Measurements from ENCODE around the gene VASH1. TPM values are rescaled to one million over a fixed set of nuclear protein-coding genes. Genes with fewer than 3 reads are reported as not detected.
A peak's percentile ranks its signal among the peaks of the same experiment; 100 is the strongest.

VASH1 gene
- total RNA-seq, 4 donors from 2014 or later, result 1.9 to 7.5 (median 3.6) TPM

DNA sequence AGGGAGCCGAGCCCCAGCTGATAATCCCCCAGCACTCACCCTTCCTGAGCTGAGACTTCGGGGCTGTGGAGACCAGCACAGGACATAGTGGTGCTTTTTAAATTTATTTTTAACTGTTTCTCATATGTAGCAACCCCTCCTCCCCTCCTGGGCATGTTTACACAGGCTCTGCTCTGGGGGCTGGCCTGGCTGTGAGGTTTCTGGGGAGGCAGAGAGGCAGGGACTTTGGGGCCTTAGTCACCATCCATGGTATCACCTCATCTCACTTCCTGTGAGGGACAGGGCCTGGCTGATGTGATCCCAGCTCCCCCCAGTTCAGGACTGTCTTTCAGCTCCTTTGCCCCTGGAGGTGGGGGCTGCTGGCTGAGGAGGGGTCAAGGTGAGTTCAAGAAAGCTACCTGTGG is 20.4 kb downstream of the VASH1 start:
- Histone ChIP-seq H3K9me3 (no peaks in the 10 kb centered on the region), H3K4me3 (no peak overlapping the region), H3K4me1 (peaks cover 0 to 8% (median 0%) of the 10 kb centered on the region in 4 donors), H3K27ac (no peak overlapping the region), H3K27me3 (no peaks in the 10 kb centered on the region), H3K36me3 (no peaks in the 10 kb centered on the region)
- 64 to 100% methylated on average over 2 of the region's 2 CpGs for WGBS, 2 donors (ENCODE audit: low coverage in 1 of 2)
- in situ Hi-C loops (cut with MboI; ENCODE audit: low pct_ligation_motif_present in 1 of 4, low pct_unique_long_range_greater_than_20kb in 1 of 4, low sequenced_read_pairs in 3 of 4), result loop anchor here in 2 of 4 donors (10.0 kb wide), 1 partner anchor 67 kb away; no protein-coding TSS in a partner anchor
- TF ChIP-seq EP300 (IDR thresholded peaks at IDR 0.05; ENCODE audit: low read depth), result no peak
- TF ChIP-seq, protein P1, sequence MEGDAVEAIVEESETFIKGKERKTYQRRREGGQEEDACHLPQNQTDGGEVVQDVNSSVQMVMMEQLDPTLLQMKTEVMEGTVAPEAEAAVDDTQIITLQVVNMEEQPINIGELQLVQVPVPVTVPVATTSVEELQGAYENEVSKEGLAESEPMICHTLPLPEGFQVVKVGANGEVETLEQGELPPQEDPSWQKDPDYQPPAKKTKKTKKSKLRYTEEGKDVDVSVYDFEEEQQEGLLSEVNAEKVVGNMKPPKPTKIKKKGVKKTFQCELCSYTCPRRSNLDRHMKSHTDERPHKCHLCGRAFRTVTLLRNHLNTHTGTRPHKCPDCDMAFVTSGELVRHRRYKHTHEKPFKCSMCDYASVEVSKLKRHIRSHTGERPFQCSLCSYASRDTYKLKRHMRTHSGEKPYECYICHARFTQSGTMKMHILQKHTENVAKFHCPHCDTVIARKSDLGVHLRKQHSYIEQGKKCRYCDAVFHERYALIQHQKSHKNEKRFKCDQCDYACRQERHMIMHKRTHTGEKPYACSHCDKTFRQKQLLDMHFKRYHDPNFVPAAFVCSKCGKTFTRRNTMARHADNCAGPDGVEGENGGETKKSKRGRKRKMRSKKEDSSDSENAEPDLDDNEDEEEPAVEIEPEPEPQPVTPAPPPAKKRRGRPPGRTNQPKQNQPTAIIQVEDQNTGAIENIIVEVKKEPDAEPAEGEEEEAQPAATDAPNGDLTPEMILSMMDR (IDR thresholded peaks at IDR 0.05), result no peak
- no peak for TF ChIP-seq POLR2AphosphoS5 (IDR thresholded peaks at IDR 0.05)
- TF ChIP-seq POLR2A (IDR thresholded peaks at IDR 0.05), result no peak
- DNase-seq, result no peak
- intact Hi-C loops (cut with DNase I; ENCODE audit: low total_unique reads), result loop anchor here (10.0 kb wide), 1 partner anchor 67 kb away; no protein-coding TSS in a partner anchor

DNA sequence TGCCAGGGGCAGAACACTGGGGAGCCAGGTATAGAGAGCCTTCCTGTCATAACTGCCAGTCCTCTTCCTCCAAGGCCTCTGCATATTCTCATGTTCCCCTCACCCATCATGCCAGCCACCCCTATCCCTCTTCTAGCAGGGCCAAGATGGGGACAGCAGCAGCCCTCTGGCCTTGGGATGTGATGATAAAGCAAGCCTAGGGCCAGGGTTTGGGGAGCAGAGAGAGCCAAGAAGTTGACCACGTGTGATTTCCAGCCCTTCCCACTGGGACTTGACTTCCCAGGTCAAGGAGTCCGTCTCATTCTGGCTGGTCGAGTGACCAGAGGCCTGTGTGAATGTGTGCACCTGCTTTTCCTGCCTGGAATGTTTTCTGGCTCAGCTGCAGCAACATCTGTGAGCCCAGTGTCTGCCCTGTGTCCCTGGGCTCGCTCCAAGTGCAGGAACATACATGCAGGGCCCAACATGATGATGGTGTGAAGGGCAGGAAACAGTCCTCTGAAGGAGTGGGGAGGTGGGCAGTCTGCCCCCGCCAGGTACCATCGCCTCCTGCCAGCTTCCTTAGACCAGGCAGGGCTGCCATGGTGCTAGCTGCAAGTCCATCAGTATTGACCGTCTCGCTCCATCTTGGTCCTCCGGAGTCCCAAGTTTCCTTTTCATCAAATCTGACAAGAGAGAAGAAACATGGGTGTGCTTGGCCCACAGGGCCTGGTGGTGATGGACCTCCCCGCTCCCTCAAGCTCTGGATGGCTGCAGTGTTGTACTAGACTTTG is 21.0 kb downstream of the VASH1 start:
- no peak for TF ChIP-seq POLR2A (IDR thresholded peaks at IDR 0.05)
- Histone ChIP-seq H3K4me3 (no peak overlapping the region), H3K27me3 (no peaks in the 10 kb centered on the region), H3K4me1 (peaks cover 0 to 8% (median 0%) of the 10 kb centered on the region in 4 donors), H3K27ac (no peak overlapping the region), H3K9me3 (no peaks in the 10 kb centered on the region), H3K36me3 (peaks cover 0 to 6% (median under 1%) of the 10 kb centered on the region in 4 donors)
- intact Hi-C loops (cut with DNase I; ENCODE audit: low total_unique reads), result loop anchor here (10.0 kb wide), 1 partner anchor 67 kb away; no protein-coding TSS in a partner anchor
- no peak for DNase-seq
- in situ Hi-C loops (cut with MboI; ENCODE audit: low pct_ligation_motif_present in 1 of 4, low pct_unique_long_range_greater_than_20kb in 1 of 4, low sequenced_read_pairs in 3 of 4), result loop anchor here in 2 of 4 donors (10.0 kb wide), 1 partner anchor 67 kb away; no protein-coding TSS in a partner anchor
- WGBS, 2 donors (ENCODE audit: low coverage in 1 of 2), result 82% methylated on average over 10 of the region's 10 CpGs; no CpG with 5 or more reads in 1 of the 2 donors

DNA sequence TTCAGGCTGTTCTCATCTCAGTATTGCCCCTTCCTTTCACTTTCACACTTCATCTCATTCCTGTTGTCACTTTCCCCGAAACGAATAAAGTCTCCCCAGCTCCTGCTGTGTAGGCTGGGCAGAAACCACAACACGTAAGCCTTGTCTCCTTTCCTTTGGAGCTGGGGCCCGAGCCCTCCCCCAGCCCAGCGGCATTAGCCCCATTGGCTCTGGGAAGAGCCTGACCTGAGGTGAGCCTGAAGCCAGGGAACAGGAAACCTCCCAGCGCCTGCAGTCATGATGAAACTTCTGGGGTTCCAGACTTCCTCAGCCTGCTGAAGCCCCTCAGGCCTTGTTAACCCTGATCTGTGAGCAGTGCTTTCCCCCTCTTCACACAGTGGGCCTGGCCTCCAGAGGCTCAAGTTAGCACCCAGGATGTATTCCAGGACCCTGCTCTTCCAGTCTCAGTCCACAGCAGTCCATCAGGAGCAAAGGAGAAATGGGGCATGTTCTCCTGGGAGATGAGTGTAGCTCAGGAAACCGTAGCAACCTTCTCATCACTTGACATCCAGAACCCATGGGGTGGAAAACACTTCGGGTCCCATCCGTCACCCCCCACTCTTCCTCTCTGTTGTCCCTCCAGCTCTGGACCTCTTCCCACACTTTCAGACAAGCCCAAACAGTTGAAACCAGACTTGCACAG is 21.8 kb downstream of the VASH1 start:
- Histone ChIP-seq H3K4me3 (no peak overlapping the region), H3K36me3 (peaks cover 0 to 12% (median 4%) of the 10 kb centered on the region in 4 donors), H3K4me1 (peaks cover 0 to 8% (median 0%) of the 10 kb centered on the region in 4 donors), H3K9me3 (no peaks in the 10 kb centered on the region), H3K27ac (no peak overlapping the region), H3K27me3 (no peaks in the 10 kb centered on the region)
- intact Hi-C loops (cut with DNase I; ENCODE audit: low total_unique reads) (loop anchor here (10.0 kb wide), 1 partner anchor 68 kb away; no protein-coding TSS in a partner anchor), in situ Hi-C loops (cut with MboI; ENCODE audit: low pct_ligation_motif_present in 1 of 4, low pct_unique_long_range_greater_than_20kb in 1 of 4, low sequenced_read_pairs in 3 of 4) (loop anchor here in 2 of 4 donors (10.0 kb wide), 1 partner anchor 68 kb away; no protein-coding TSS in a partner anchor)
- DNase-seq, result no peak
- WGBS, 2 donors (ENCODE audit: low coverage in 1 of 2), result 67 to 83% methylated on average over 4 to 8 of the region's 9 CpGs
- no peak for TF ChIP-seq POLR2A (IDR thresholded peaks at IDR 0.05)

DNA sequence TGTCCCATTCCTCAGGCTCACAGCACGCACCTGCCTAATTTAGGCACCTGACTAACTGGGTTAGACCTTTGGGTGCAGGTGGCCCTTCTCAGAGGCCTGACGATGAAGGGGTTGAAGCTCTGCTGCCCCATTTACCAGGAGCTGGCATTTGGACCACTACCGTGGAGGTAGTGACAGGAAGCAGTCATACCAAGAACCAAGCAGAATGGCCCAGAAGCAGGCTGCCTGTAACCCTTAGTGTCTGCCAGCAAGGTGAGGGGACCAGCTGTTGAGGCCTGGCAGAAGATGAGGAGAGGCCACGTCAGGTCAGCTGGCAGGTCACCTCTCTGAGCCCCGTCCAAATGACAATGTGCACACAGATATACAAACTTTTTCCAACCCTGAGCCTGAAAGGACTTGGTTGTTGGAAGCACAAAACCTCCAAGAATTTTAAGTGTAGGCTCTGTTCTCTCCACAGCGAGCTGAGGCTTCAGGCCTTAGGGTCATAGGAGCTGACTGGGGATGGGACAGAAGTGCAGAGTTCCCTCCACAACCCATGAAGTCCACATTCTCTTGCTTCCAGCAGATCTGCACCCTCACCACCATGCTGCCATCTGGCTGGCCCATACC is 23.1 kb downstream of the VASH1 start:
- Histone ChIP-seq H3K4me1 (peaks cover 0 to 8% (median 0%) of the 10 kb centered on the region in 4 donors), H3K36me3 (peaks cover 0 to 24% (median 9%) of the 10 kb centered on the region in 4 donors), H3K4me3 (no peak overlapping the region), H3K9me3 (no peaks in the 10 kb centered on the region), H3K27ac (no peak overlapping the region), H3K27me3 (no peaks in the 10 kb centered on the region)
- WGBS, 2 donors (ENCODE audit: low coverage in 1 of 2), result 77% methylated on average over 6 of the region's 6 CpGs; no CpG with 5 or more reads in 1 of the 2 donors
- in situ Hi-C loops (cut with MboI; ENCODE audit: low pct_ligation_motif_present in 1 of 4, low pct_unique_long_range_greater_than_20kb in 1 of 4, low sequenced_read_pairs in 3 of 4) (loop anchor here in 2 of 4 donors (10.0 kb wide), 1 partner anchor 70 kb away; no protein-coding TSS in a partner anchor), intact Hi-C loops (cut with DNase I; ENCODE audit: low total_unique reads) (loop anchor here (10.0 kb wide), 1 partner anchor 70 kb away; no protein-coding TSS in a partner anchor)
- TF ChIP-seq EP300 (IDR thresholded peaks at IDR 0.05; ENCODE audit: low read depth) (no peak), POLR2AphosphoS5 (IDR thresholded peaks at IDR 0.05) (no peak), POLR2A (IDR thresholded peaks at IDR 0.05) (no peak)
- no peak for DNase-seq

DNA sequence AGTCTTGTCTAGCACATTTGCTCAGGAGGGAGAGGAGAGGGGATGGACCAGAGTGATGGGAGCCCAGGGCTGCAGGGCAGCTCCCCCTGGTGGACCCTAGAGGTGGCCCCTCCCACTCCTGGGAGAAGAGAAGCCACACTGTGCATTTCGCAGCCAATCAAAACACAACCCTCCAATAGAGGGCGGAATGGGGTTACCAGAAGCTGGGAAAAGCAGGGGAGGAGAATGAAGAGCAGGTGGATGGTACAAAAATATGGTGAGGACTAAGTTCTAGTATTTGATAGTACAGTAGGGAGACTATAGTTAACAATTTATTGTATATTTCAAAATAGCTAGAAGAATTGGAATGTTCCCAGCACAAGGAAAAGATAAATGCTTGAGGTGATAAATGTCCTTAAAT is 23.6 kb downstream of the VASH1 start:
- peak; percentile 64 for DNase-seq
- Histone ChIP-seq H3K4me1 (peaks cover 0 to 8% (median 0%) of the 10 kb centered on the region in 4 donors), H3K27ac (no peak overlapping the region), H3K27me3 (no peaks in the 10 kb centered on the region), H3K36me3 (peaks cover 0 to 26% (median 10%) of the 10 kb centered on the region in 4 donors), H3K4me3 (no peak overlapping the region), H3K9me3 (no peaks in the 10 kb centered on the region)
- intact Hi-C loops (cut with DNase I; ENCODE audit: low total_unique reads), result loop anchor here (10.0 kb wide), 1 partner anchor 70 kb away; no protein-coding TSS in a partner anchor
- 26 to 55% methylated on average over 2 of the region's 2 CpGs for WGBS, 2 donors (ENCODE audit: low coverage in 1 of 2)
- in situ Hi-C loops (cut with MboI; ENCODE audit: low pct_ligation_motif_present in 1 of 4, low pct_unique_long_range_greater_than_20kb in 1 of 4, low sequenced_read_pairs in 3 of 4), result loop anchor here in 2 of 4 donors (10.0 kb wide), 1 partner anchor 70 kb away; no protein-coding TSS in a partner anchor
- TF ChIP-seq EP300 (IDR thresholded peaks at IDR 0.05; ENCODE audit: low read depth) (no peak), POLR2A (IDR thresholded peaks at IDR 0.05) (no peak), POLR2AphosphoS5 (IDR thresholded peaks at IDR 0.05) (no peak)
- TF ChIP-seq, protein P1 (IDR thresholded peaks at IDR 0.05), result peak; percentile 58 to 70 (median 61)
